OCI-LY1 (cell line): Measurements from ENCODE around the gene C1orf105.

Source experiments
- EZH2 ChIP-seq: fragments of 200-600 bp; sonication (generic), shearing (Covaris generic); IDR thresholded peaks from 2 replicates; pipeline ENCODE4 v1.8.0; 2017; ENCODE audit warnings: borderline replicate concordance, mixed run types, mild to moderate bottlenecking, antibody characterized with exemption, low read length, moderate library complexity, mixed read lengths
- TF ChIP-seq, protein P1 (sequence below): fragments of 200-600 bp; sonication (generic), shearing (Covaris generic); IDR thresholded peaks from 2 replicates; pipeline ENCODE4 v1.5.1; 2017; ENCODE audit warnings: mild to moderate bottlenecking, antibody characterized with exemption, low read length, moderate library complexity, mixed read lengths

- TF ChIP-seq, protein P1, sequence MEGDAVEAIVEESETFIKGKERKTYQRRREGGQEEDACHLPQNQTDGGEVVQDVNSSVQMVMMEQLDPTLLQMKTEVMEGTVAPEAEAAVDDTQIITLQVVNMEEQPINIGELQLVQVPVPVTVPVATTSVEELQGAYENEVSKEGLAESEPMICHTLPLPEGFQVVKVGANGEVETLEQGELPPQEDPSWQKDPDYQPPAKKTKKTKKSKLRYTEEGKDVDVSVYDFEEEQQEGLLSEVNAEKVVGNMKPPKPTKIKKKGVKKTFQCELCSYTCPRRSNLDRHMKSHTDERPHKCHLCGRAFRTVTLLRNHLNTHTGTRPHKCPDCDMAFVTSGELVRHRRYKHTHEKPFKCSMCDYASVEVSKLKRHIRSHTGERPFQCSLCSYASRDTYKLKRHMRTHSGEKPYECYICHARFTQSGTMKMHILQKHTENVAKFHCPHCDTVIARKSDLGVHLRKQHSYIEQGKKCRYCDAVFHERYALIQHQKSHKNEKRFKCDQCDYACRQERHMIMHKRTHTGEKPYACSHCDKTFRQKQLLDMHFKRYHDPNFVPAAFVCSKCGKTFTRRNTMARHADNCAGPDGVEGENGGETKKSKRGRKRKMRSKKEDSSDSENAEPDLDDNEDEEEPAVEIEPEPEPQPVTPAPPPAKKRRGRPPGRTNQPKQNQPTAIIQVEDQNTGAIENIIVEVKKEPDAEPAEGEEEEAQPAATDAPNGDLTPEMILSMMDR = no peak
- no peak for TF ChIP-seq EZH2
Observed at GRCh38 chr1:172452536-172453152, 32.2 kb downstream of the C1orf105 start.
